HG03520 (cell line): ENCODE data around the gene TOPORS.
"Not testable (repeated sequence)": the region's sequence is repeated elsewhere in the genome, so short reads cannot be mapped to it uniquely, and the experiment has no call there.

Experiments used
- ATAC-seq: cut with Tn5 transposase; IDR thresholded peaks from one replicate; pipeline ENCODE4 v1.9.1; 2021; ENCODE audit warnings: mild to moderate bottlenecking, moderate library complexity; ENCODE audit not compliant: unreplicated experiment

TOPORS gene

GRCh38 chr9:32570262-32570661 is 17.9 kb upstream of the TOPORS start:
- no peak for ATAC-seq

GRCh38 chr9:32566770-32567169 is 14.4 kb upstream of the TOPORS start:
- ATAC-seq = no peak

- no peak for ATAC-seq
Observed at GRCh38 chr9:32565967-32566366, 13.6 kb upstream of the TOPORS start.

GRCh38 chr9:32558408-32558934 is 6.1 kb upstream of the TOPORS start:
- ATAC-seq = no peak

GRCh38 chr9:32554591-32554990 is 2.2 kb upstream of the TOPORS start:
- ATAC-seq = no peak

GRCh38 chr9:32554107-32554506 is 1.7 kb upstream of the TOPORS start:
- no peak for ATAC-seq

GRCh38 chr9:32551276-32552051 is 922 bp downstream of the TOPORS start:
- ATAC-seq = no peak

GRCh38 chr9:32550562-32551275 is 1.7 kb downstream of the TOPORS start:
- peak; percentile 62 for ATAC-seq

- no peak for ATAC-seq
Observed at GRCh38 chr9:32550150-32550561, 2.2 kb downstream of the TOPORS start.

GRCh38 chr9:32548213-32548612 is 4.2 kb downstream of the TOPORS start:
- ATAC-seq = not testable (repeated sequence)

GRCh38 chr9:32545884-32546283 is 6.5 kb downstream of the TOPORS start:
- no peak for ATAC-seq

- ATAC-seq = no peak
Observed at GRCh38 chr9:32543047-32543446, 9.3 kb downstream of the TOPORS start.

- ATAC-seq = no peak
Observed at GRCh38 chr9:32533816-32534215, 18.6 kb downstream of the TOPORS start.

- ATAC-seq = no peak
Observed at GRCh38 chr9:32533336-32533735, 19.1 kb downstream of the TOPORS start.

- ATAC-seq = no peak
Observed at GRCh38 chr9:32526707-32527048, 25.7 kb downstream of the TOPORS start.

- peak; percentile 57 for ATAC-seq
Observed at GRCh38 chr9:32526041-32526706, 26.2 kb downstream of the TOPORS start, which contains the start of gene RIGI. Gene RIGI, minus strand, starts transcription at chr9:32526196. Its CDS starts 30 bp downstream, at chr9:32526166.

- peak; percentile 11 for ATAC-seq
Observed at GRCh38 chr9:32525709-32526030, 26.7 kb downstream of the TOPORS start.

- no peak for ATAC-seq
Observed at GRCh38 chr9:32524892-32525708, 27.3 kb downstream of the TOPORS start.

GRCh38 chr9:32524558-32524891 is 27.9 kb downstream of the TOPORS start:
- ATAC-seq = not testable (repeated sequence)

GRCh38 chr9:32523910-32524309 is 28.5 kb downstream of the TOPORS start:
- no peak for ATAC-seq

- no peak for ATAC-seq
Observed at GRCh38 chr9:32518276-32518675, 34.1 kb downstream of the TOPORS start.
